Parathyroid adenoma (tissue), 2 donors: ENCODE results near the gene YAP1.

Source experiments
- H2AFZ ChIP-seq: fragments of 300-600 bp; sonication (generic); one replicate; pipeline ENCODE4 v1.7.0; 2017; ENCODE audit warnings: antibody characterized with exemption, mild to moderate bottlenecking
- H3K27ac ChIP-seq: fragments of 300-600 bp; sonication (generic); one replicate; pipeline ENCODE4 v1.7.0; 2017
- H3K27me3 ChIP-seq: fragments of 300-600 bp; sonication (generic); one replicate; pipeline ENCODE4 v1.7.0; 2017; ENCODE audit warnings: low read length; ENCODE audit not compliant: control insufficient read depth, insufficient read depth
- H3K36me3 ChIP-seq: fragments of 300-600 bp; sonication (generic); one replicate; pipeline ENCODE4 v1.7.0; 2017; ENCODE audit warnings: low read length; ENCODE audit not compliant: control insufficient read depth, insufficient read depth
- H3K4me1 ChIP-seq: fragments of 300-600 bp; sonication (generic); one replicate; pipeline ENCODE4 v1.7.0; 2017; ENCODE audit warnings: control low read depth
- H3K4me2 ChIP-seq: fragments of 300-600 bp; sonication (generic); one replicate; pipeline ENCODE4 v1.7.0; 2017; ENCODE audit warnings: low read length
- H3K4me3 ChIP-seq: fragments of 300-600 bp; sonication (generic); one replicate; pipeline ENCODE4 v1.7.0; 2017; ENCODE audit warnings: low read depth, low read length
- H3K79me2 ChIP-seq: fragments of 300-600 bp; sonication (generic); one replicate; pipeline ENCODE4 v1.7.0; 2017; ENCODE audit warnings: control low read depth
- H3K9ac ChIP-seq: fragments of 300-600 bp; sonication (generic); one replicate; pipeline ENCODE4 v1.7.0; 2017; ENCODE audit warnings: mild to moderate bottlenecking
- H3K9me3 ChIP-seq: fragments of 300-600 bp; sonication (generic); one replicate; pipeline ENCODE4 v1.7.0; 2017; ENCODE audit warnings: low read length; ENCODE audit not compliant: control insufficient read depth
- TF ChIP-seq, protein P1 (sequence below): fragments of 300-600 bp; sonication (generic); IDR thresholded peaks from one replicate; pipeline ENCODE4 v1.7.0; 2017; ENCODE audit warnings: antibody characterized with exemption, mild to moderate bottlenecking
- donor health status: primary hyperparathyroidism.

YAP1 gene

DNA sequence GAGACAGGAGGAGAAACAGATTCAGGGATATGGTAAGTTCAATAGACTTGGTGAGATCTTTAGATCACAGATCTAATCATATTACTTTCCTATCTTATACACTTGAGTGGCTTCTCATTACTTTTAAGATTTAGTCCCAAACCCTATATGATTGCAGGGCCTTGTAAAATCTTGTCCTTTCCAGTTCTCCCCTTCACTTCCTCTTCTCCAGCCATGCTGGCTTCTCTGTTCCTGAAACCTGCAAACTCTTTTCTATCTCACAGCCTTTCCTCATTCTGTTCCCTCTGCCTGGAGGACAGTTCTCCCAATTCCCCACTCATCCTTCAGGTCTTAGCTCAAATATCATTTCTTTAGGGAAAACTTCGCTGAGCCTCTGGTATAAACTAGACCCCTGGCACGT lies 141.2 kb downstream of the YAP1 start:
- H3K36me3 ChIP-seq, result no peaks in the 10 kb centered on the region
- no peak overlapping the region for H3K4me3 ChIP-seq
- H3K9me3 ChIP-seq, result no peaks in the 10 kb centered on the region

DNA sequence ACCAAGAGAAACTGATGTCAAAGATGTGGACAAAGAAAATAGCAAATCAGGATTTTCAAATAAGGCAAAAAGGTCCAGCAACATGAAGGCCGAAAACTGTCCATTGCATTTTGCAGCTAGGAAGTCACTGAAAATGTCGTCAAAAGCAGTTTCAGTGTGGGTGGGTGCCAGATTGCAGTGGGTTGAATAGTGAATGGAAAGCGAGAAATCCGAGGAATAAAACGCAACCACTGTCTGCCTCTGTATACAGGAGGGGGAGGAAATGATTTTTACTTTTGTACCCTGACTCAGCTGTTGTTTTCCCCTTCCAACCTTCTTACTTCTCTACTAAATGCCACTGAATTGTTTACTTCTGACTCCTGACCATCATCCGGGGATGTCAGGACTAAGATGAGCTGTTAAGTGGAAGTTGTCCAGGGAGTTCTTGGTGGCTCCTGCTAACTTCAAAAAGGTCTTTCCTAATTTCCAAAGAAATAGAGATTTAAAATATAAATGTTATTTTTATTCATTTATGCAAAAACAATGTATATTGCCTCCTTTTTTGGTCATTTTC lies 142.2 kb downstream of the YAP1 start:
- no peaks in the 10 kb centered on the region for H3K79me2 ChIP-seq
- H3K27ac ChIP-seq, result no peak overlapping the region
- H3K9ac ChIP-seq, result no peak overlapping the region
- TF ChIP-seq, protein P1, sequence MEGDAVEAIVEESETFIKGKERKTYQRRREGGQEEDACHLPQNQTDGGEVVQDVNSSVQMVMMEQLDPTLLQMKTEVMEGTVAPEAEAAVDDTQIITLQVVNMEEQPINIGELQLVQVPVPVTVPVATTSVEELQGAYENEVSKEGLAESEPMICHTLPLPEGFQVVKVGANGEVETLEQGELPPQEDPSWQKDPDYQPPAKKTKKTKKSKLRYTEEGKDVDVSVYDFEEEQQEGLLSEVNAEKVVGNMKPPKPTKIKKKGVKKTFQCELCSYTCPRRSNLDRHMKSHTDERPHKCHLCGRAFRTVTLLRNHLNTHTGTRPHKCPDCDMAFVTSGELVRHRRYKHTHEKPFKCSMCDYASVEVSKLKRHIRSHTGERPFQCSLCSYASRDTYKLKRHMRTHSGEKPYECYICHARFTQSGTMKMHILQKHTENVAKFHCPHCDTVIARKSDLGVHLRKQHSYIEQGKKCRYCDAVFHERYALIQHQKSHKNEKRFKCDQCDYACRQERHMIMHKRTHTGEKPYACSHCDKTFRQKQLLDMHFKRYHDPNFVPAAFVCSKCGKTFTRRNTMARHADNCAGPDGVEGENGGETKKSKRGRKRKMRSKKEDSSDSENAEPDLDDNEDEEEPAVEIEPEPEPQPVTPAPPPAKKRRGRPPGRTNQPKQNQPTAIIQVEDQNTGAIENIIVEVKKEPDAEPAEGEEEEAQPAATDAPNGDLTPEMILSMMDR, result no peak
- no peak overlapping the region for H3K4me2 ChIP-seq
- H2AFZ ChIP-seq, result no peak overlapping the region
- H3K36me3 ChIP-seq, result no peaks in the 10 kb centered on the region
- H3K4me1 ChIP-seq, result no peaks in the 10 kb centered on the region
- no peaks in the 10 kb centered on the region for H3K9me3 ChIP-seq
- no peak overlapping the region for H3K4me3 ChIP-seq
- H3K27me3 ChIP-seq, result no peaks in the 10 kb centered on the region

More for the DNA sequence above, 141.2 kb downstream of the YAP1 start:
- H3K79me2 ChIP-seq, result no peaks in the 10 kb centered on the region
- H3K4me2 ChIP-seq, result no peak overlapping the region
- no peak overlapping the region for H2AFZ ChIP-seq
- TF ChIP-seq, protein P1, result no peak
- no peaks in the 10 kb centered on the region for H3K27me3 ChIP-seq
- no peak overlapping the region for H3K9ac ChIP-seq
- H3K4me1 ChIP-seq, result no peaks in the 10 kb centered on the region
- H3K27ac ChIP-seq, result no peak overlapping the region

DNA sequence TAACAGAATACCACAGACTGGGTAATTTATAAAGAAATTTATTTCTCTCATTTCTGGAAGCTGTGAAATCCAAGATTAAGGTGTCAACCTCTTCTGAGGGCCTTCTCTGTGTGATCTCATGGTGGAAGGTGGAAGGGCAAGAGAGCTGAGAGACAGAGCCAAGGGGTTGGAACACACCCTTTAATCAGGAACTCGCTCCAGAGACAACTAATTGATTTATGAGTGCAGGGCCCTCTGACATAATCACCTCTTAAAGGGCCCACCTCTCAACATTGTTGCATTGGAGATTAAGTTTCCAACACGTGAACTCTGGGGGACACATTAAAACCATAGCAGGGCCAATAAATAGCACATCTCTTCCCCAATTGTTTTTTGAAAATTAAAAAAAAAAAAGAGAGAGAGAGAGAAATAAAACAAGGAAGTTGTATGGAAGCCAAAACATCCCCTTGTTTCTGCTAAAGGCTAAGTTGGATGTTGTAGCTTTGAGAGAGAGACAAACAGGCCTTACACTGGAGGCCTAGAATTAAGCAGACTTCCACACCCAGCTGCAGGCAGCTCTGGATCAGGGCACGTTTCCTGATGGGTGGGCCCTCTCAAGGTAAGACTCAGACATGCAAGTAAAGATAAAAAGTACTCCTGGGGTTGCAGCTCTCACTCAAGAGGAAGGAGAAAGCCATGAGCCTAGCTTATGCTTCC lies 142.9 kb downstream of the YAP1 start:
- Histone ChIP-seq H3K27me3 (no peaks in the 10 kb centered on the region), H3K4me1 (no peaks in the 10 kb centered on the region), H3K9me3 (no peaks in the 10 kb centered on the region), H3K36me3 (no peaks in the 10 kb centered on the region), H2AFZ (no peak overlapping the region), H3K4me2 (no peak overlapping the region), H3K79me2 (no peaks in the 10 kb centered on the region), H3K9ac (no peak overlapping the region), H3K4me3 (no peak overlapping the region), H3K27ac (no peak overlapping the region)
- TF ChIP-seq, protein P1, result no peak

DNA sequence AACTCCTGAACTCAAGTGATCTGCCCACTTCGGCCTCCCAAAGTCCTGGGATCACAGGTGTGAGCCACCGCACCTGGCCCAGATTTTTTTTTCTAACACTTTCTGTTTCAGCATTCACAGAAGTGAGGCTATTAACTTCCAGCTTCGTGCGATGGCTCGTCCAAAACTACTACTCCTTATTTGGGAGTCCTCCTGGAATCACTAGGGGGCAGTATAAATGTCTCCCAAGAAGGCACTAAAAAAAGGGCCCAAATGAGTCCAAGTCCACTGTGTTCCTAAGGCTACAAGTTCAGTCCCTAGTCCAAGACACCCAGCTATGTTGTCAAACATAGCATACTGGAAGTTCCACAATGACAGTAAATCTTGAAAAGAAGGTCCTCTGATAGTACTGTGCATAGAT lies 143.8 kb downstream of the YAP1 start:
- H3K9me3 ChIP-seq, result no peaks in the 10 kb centered on the region
- TF ChIP-seq, protein P1, result no peak
- H3K27me3 ChIP-seq, result no peaks in the 10 kb centered on the region
- no peaks in the 10 kb centered on the region for H3K79me2 ChIP-seq
- H3K9ac ChIP-seq, result no peak overlapping the region
- H3K4me1 ChIP-seq, result no peaks in the 10 kb centered on the region
- H3K4me2 ChIP-seq, result no peak overlapping the region
- H3K27ac ChIP-seq, result no peak overlapping the region
- no peak overlapping the region for H2AFZ ChIP-seq
- no peaks in the 10 kb centered on the region for H3K36me3 ChIP-seq
- H3K4me3 ChIP-seq, result no peak overlapping the region

DNA sequence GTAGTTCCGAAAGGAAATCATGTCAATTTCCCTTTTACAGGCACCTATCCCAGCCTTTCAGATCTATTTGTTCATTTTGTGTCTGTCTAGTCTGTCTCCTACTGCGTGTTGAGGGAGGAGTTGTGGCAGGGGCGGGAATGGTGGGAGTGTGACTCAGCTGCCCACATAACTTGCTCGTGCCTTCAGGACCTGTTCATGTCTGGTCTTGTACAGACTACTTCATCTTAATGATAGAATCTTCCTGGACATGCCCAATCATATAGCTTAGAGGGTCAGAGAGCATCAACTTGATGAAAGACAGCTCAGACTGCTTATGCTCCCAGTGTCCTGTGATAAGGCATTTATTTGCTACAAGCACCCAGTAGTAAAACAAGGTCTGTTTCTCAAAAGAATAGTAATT lies 146.0 kb downstream of the YAP1 start:
- H3K79me2 ChIP-seq, result no peaks in the 10 kb centered on the region
- no peak overlapping the region for H3K4me3 ChIP-seq
- H3K27ac ChIP-seq, result no peak overlapping the region
- H2AFZ ChIP-seq, result no peak overlapping the region
- H3K4me2 ChIP-seq, result no peak overlapping the region
- H3K4me1 ChIP-seq, result no peaks in the 10 kb centered on the region
- no peak overlapping the region for H3K9ac ChIP-seq
- TF ChIP-seq, protein P1, result no peak
- no peaks in the 10 kb centered on the region for H3K27me3 ChIP-seq
- H3K36me3 ChIP-seq, result no peaks in the 10 kb centered on the region
- no peaks in the 10 kb centered on the region for H3K9me3 ChIP-seq
